GM23338 (cell line): ENCODE measurements around the gene NCOA1. TPM values are rescaled to one million over a fixed set of nuclear protein-coding genes. Genes with fewer than 3 reads are reported as not detected.

Experiments used
- ATAC-seq: fragments of 200-7000 bp; cut with Tn5 transposase; 3 replicates; pipeline ENCODE4 v1.9.1; 2020
- DNase-seq: peaks from one replicate; pipeline ENCODE4 v3.0.0-alpha.2; 2015; ENCODE audit warnings: low spot score
- H2AFZ ChIP-seq: fragments of 200-600 bp; sonication (generic); 2 replicates; pipeline ENCODE4 v1.8.0; 2016; ENCODE audit warnings: antibody characterized with exemption, mild to moderate bottlenecking, moderate library complexity
- H3F3A ChIP-seq: fragments of 200-600 bp; sonication (generic); replicated peaks from 2 replicates; pipeline ENCODE4 v1.8.0; 2017; ENCODE audit warnings: antibody characterized with exemption, mixed run types, low read depth
- H3K27ac ChIP-seq: fragments of 200-600 bp; sonication (generic); 2 replicates; pipeline ENCODE4 v1.6.1; 2016; ENCODE audit warnings: low read depth
- H3K27me3 ChIP-seq: fragments of 200-600 bp; sonication (generic); 2 replicates; pipeline ENCODE4 v1.8.0; 2016; ENCODE audit warnings: mild to moderate bottlenecking, mixed run types, moderate library complexity; ENCODE audit not compliant: insufficient read depth
- H3K36me3 ChIP-seq: fragments of 200-600 bp; sonication (generic); 2 replicates; pipeline ENCODE4 v1.8.0; 2016; ENCODE audit warnings: mild to moderate bottlenecking; ENCODE audit not compliant: insufficient read depth
- H3K4me1 ChIP-seq: fragments of 200-600 bp; sonication (generic); 2 replicates; pipeline ENCODE4 v1.8.0; 2016; ENCODE audit warnings: mild to moderate bottlenecking, moderate library complexity; ENCODE audit not compliant: insufficient read depth
- H3K4me2 ChIP-seq: fragments of 200-600 bp; sonication (generic); 2 replicates; pipeline ENCODE4 v1.7.1; 2017; ENCODE audit warnings: mixed run types
- H3K4me3 ChIP-seq: fragments of 200-600 bp; sonication (generic); 2 replicates; pipeline ENCODE4 v1.6.1; 2016; ENCODE audit warnings: mixed run types
- H3K79me2 ChIP-seq: fragments of 200-600 bp; sonication (generic); replicated peaks from 2 replicates; pipeline ENCODE4 v1.8.0; 2017; ENCODE audit warnings: mild to moderate bottlenecking; ENCODE audit not compliant: insufficient read depth
- H3K9me2 ChIP-seq: fragments of 200-600 bp; sonication (generic); 2 replicates; pipeline ENCODE4 v1.8.0; 2017; ENCODE audit not compliant: insufficient read depth
- H4K20me1 ChIP-seq: fragments of 200-600 bp; sonication (generic); replicated peaks from 2 replicates; pipeline ENCODE4 v1.8.0; 2017; ENCODE audit warnings: mild to moderate bottlenecking; ENCODE audit not compliant: insufficient read depth
- H3K27ac Mint-ChIP-seq: 2 replicates; pipeline ENCODE4 v1.8.0; 2020; ENCODE audit warnings: inconsistent platforms, mild to moderate bottlenecking, moderate library complexity, mixed read lengths
- H3K27me3 Mint-ChIP-seq: 3 replicates; pipeline ENCODE4 v1.8.0; 2022; ENCODE audit warnings: low read depth, mild to moderate bottlenecking, moderate library complexity, mixed read lengths, inconsistent platforms; ENCODE audit not compliant: insufficient read depth, poor library complexity
- H3K36me3 Mint-ChIP-seq: 3 replicates; pipeline ENCODE4 v1.8.0; 2021; ENCODE audit warnings: low read depth, mild to moderate bottlenecking, inconsistent platforms, moderate library complexity, mixed read lengths
- H3K4me1 Mint-ChIP-seq: 3 replicates; pipeline ENCODE4 v1.8.0; 2020; ENCODE audit warnings: mild to moderate bottlenecking, inconsistent platforms, mixed read lengths
- H3K4me3 Mint-ChIP-seq: 3 replicates; pipeline ENCODE4 v1.8.0; 2021; ENCODE audit warnings: moderate library complexity, mild to moderate bottlenecking, inconsistent platforms, mixed read lengths
- H3K9me3 Mint-ChIP-seq: 3 replicates; pipeline ENCODE4 v1.8.0; 2020; ENCODE audit warnings: moderate library complexity, mild to moderate bottlenecking, inconsistent platforms, mixed read lengths
- CREB1 ChIP-seq: fragments of 250-450 bp; sonication (Bioruptor Pico); IDR thresholded peaks from 2 replicates; pipeline ENCODE4 v1.5.0; 2020; ENCODE audit warnings: low read depth, mild to moderate bottlenecking, moderate library complexity
- EZH2 ChIP-seq: fragments of 200-600 bp; sonication (generic); IDR thresholded peaks from one replicate; pipeline ENCODE4 v1.8.0; 2017; ENCODE audit warnings: antibody characterized with exemption, mild to moderate bottlenecking, low read depth; ENCODE audit not compliant: unreplicated experiment
- EZH2phosphoT487 ChIP-seq: fragments of 200-600 bp; sonication (generic); IDR thresholded peaks from one replicate; pipeline ENCODE4 v1.8.1; 2018; ENCODE audit warnings: antibody characterized with exemption; ENCODE audit not compliant: unreplicated experiment
- JUNB ChIP-seq: IDR thresholded peaks from one replicate; pipeline ENCODE4 v1.6.1; 2016; ENCODE audit warnings: antibody characterized with exemption; ENCODE audit not compliant: unreplicated experiment
- NANOG ChIP-seq: IDR thresholded peaks from 2 replicates; pipeline ENCODE4 v1.6.1; 2016; ENCODE audit warnings: antibody characterized with exemption, borderline replicate concordance
- POLR2AphosphoS5 ChIP-seq: IDR thresholded peaks from 2 replicates; pipeline ENCODE4 v1.6.1; 2016; ENCODE audit warnings: antibody characterized with exemption, low read depth
- REST ChIP-seq: IDR thresholded peaks from one replicate; pipeline ENCODE4 v1.6.1; 2018; ENCODE audit warnings: antibody characterized with exemption; ENCODE audit not compliant: unreplicated experiment
- STAT1 ChIP-seq: IDR thresholded peaks from one replicate; pipeline ENCODE4 v1.6.1; 2016; ENCODE audit warnings: antibody characterized with exemption; ENCODE audit not compliant: unreplicated experiment
- ZNF114 ChIP-seq: fragments of 250-450 bp; sonication (Bioruptor Pico); IDR thresholded peaks from 2 replicates; pipeline ENCODE4 v1.5.0; 2020; ENCODE audit warnings: mild to moderate bottlenecking, moderate library complexity
- ZNF331 ChIP-seq: fragments of 250-450 bp; sonication (Bioruptor Pico); IDR thresholded peaks from 2 replicates; pipeline ENCODE4 v1.5.0; 2020; ENCODE audit warnings: low read depth, mild to moderate bottlenecking, moderate library complexity
- polyA plus RNA-seq: library from polyadenylated mRNA; unstranded; fragments of >200 nt; fragmentation: Nextera tagmentation; extraction: Ambion mirVana; gene quantifications from 2 replicates; pipeline ENCODE4 v1.2.1, GENCODE V29; 2016
- total RNA-seq: library from RNA; depleted of rRNA; stranded (reverse); fragments of >200 nt; shearing (Covaris generic); gene quantifications from 2 replicates; pipeline ENCODE4 v1.2.3, GENCODE V29; 2014
- TF ChIP-seq, protein P1 (sequence below), 2 experiments: fragments of 200-600 bp in 1 of 2; sonication (generic) in 1 of 2; conservative IDR thresholded peaks; 2 replicates each; pipeline versions ENCODE4 v1.5.1 to v1.6.1; 2016 to 2017; ENCODE audit warnings: antibody characterized with exemption in 2 of 2, low read depth in 2 of 2, mild to moderate bottlenecking in 2 of 2, moderate library complexity in 1 of 2
- TF ChIP-seq, protein P2 (sequence below): fragments of 250-450 bp; sonication (Bioruptor Pico); IDR thresholded peaks from 2 replicates; pipeline ENCODE4 v1.5.0; 2020; ENCODE audit warnings: mild to moderate bottlenecking, moderate library complexity
- TF ChIP-seq, protein P3 (sequence below): IDR thresholded peaks from 2 replicates; pipeline ENCODE4 v1.6.1; 2016; ENCODE audit warnings: antibody characterized with exemption

Gene NCOA1
- total and polyA plus RNA-seq, 2 experiments from 2014 or later: 7.1 to 15.1 TPM

GRCh38 chr2:24469148-24469650, 21.9 kb upstream of the NCOA1 start:
- H3K4me1 ChIP-seq: peaks cover 12% of the 10 kb centered on the region
- no peaks in the 10 kb centered on the region for H4K20me1 ChIP-seq
- Mint-ChIP-seq H3K27me3 (peaks cover 2% of the 10 kb centered on the region), H3K4me1 (peaks cover 20% of the 10 kb centered on the region), H3K9me3 (no peaks in the 10 kb centered on the region), H3K4me3 (no peak overlapping the region), H3K27ac (no peak overlapping the region), H3K36me3 (no peaks in the 10 kb centered on the region)
- H3F3A ChIP-seq: no peaks in the 10 kb centered on the region
- no peaks in the 10 kb centered on the region for H3K27me3 ChIP-seq
- no peak overlapping the region for H2AFZ ChIP-seq
- H3K36me3 ChIP-seq: no peaks in the 10 kb centered on the region
- H3K9me2 ChIP-seq: peaks cover 8% of the 10 kb centered on the region; the same call in 1 of the 2 replicates
- DNase-seq (no peak), ATAC-seq (no peak)
- H3K4me3 ChIP-seq: no peak overlapping the region
- no peak overlapping the region for H3K27ac ChIP-seq
- H3K79me2 ChIP-seq: no peaks in the 10 kb centered on the region
- no peak overlapping the region for H3K4me2 ChIP-seq
- no peak for TF ChIP-seq STAT1
- no peak for TF ChIP-seq ZNF331 (CRISPR knock-in tag)
- TF ChIP-seq NANOG: no peak
- TF ChIP-seq REST: no peak
- TF ChIP-seq, protein P1, sequence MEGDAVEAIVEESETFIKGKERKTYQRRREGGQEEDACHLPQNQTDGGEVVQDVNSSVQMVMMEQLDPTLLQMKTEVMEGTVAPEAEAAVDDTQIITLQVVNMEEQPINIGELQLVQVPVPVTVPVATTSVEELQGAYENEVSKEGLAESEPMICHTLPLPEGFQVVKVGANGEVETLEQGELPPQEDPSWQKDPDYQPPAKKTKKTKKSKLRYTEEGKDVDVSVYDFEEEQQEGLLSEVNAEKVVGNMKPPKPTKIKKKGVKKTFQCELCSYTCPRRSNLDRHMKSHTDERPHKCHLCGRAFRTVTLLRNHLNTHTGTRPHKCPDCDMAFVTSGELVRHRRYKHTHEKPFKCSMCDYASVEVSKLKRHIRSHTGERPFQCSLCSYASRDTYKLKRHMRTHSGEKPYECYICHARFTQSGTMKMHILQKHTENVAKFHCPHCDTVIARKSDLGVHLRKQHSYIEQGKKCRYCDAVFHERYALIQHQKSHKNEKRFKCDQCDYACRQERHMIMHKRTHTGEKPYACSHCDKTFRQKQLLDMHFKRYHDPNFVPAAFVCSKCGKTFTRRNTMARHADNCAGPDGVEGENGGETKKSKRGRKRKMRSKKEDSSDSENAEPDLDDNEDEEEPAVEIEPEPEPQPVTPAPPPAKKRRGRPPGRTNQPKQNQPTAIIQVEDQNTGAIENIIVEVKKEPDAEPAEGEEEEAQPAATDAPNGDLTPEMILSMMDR (conservative IDR thresholded peaks at IDR 0.05; ENCODE audit: low read depth in 2 of 2): no peak
- no peak for TF ChIP-seq JUNB
- TF ChIP-seq CREB1: no peak
- TF ChIP-seq EZH2: no peak
- TF ChIP-seq ZNF114 (CRISPR knock-in tag): no peak
- no peak for TF ChIP-seq POLR2AphosphoS5
- TF ChIP-seq, protein P2, sequence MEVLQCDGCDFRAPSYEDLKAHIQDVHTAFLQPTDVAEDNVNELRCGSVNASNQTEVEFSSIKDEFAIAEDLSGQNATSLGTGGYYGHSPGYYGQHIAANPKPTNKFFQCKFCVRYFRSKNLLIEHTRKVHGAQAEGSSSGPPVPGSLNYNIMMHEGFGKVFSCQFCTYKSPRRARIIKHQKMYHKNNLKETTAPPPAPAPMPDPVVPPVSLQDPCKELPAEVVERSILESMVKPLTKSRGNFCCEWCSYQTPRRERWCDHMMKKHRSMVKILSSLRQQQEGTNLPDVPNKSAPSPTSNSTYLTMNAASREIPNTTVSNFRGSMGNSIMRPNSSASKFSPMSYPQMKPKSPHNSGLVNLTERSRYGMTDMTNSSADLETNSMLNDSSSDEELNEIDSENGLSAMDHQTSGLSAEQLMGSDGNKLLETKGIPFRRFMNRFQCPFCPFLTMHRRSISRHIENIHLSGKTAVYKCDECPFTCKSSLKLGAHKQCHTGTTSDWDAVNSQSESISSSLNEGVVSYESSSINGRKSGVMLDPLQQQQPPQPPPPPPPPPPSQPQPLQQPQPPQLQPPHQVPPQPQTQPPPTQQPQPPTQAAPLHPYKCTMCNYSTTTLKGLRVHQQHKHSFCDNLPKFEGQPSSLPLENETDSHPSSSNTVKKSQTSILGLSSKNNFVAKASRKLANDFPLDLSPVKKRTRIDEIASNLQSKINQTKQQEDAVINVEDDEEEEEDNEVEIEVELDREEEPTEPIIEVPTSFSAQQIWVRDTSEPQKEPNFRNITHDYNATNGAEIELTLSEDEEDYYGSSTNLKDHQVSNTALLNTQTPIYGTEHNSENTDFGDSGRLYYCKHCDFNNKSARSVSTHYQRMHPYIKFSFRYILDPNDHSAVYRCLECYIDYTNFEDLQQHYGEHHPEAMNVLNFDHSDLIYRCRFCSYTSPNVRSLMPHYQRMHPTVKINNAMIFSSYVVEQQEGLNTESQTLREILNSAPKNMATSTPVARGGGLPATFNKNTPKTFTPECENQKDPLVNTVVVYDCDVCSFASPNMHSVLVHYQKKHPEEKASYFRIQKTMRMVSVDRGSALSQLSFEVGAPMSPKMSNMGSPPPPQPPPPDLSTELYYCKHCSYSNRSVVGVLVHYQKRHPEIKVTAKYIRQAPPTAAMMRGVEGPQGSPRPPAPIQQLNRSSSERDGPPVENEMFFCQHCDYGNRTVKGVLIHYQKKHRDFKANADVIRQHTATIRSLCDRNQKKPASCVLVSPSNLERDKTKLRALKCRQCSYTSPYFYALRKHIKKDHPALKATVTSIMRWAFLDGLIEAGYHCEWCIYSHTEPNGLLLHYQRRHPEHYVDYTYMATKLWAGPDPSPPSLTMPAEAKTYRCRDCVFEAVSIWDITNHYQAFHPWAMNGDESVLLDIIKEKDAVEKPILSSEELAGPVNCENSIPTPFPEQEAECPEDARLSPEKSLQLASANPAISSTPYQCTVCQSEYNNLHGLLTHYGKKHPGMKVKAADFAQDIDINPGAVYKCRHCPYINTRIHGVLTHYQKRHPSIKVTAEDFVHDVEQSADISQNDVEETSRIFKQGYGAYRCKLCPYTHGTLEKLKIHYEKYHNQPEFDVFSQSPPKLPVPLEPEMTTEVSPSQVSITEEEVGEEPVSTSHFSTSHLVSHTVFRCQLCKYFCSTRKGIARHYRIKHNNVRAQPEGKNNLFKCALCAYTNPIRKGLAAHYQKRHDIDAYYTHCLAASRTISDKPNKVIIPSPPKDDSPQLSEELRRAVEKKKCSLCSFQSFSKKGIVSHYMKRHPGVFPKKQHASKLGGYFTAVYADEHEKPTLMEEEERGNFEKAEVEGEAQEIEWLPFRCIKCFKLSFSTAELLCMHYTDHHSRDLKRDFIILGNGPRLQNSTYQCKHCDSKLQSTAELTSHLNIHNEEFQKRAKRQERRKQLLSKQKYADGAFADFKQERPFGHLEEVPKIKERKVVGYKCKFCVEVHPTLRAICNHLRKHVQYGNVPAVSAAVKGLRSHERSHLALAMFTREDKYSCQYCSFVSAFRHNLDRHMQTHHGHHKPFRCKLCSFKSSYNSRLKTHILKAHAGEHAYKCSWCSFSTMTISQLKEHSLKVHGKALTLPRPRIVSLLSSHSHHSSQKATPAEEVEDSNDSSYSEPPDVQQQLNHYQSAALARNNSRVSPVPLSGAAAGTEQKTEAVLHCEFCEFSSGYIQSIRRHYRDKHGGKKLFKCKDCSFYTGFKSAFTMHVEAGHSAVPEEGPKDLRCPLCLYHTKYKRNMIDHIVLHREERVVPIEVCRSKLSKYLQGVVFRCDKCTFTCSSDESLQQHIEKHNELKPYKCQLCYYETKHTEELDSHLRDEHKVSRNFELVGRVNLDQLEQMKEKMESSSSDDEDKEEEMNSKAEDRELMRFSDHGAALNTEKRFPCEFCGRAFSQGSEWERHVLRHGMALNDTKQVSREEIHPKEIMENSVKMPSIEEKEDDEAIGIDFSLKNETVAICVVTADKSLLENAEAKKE: no peak
- TF ChIP-seq, protein P3, sequence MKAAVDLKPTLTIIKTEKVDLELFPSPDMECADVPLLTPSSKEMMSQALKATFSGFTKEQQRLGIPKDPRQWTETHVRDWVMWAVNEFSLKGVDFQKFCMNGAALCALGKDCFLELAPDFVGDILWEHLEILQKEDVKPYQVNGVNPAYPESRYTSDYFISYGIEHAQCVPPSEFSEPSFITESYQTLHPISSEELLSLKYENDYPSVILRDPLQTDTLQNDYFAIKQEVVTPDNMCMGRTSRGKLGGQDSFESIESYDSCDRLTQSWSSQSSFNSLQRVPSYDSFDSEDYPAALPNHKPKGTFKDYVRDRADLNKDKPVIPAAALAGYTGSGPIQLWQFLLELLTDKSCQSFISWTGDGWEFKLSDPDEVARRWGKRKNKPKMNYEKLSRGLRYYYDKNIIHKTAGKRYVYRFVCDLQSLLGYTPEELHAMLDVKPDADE: no peak
- no peak for TF ChIP-seq EZH2phosphoT487
